ENCODE data around the gene BTBD16.

Gene BTBD16

GRCh38 chr10:122248356-122249302, 22.5 kb upstream of the BTBD16 start:
- no peak for DNase-seq

DNA sequence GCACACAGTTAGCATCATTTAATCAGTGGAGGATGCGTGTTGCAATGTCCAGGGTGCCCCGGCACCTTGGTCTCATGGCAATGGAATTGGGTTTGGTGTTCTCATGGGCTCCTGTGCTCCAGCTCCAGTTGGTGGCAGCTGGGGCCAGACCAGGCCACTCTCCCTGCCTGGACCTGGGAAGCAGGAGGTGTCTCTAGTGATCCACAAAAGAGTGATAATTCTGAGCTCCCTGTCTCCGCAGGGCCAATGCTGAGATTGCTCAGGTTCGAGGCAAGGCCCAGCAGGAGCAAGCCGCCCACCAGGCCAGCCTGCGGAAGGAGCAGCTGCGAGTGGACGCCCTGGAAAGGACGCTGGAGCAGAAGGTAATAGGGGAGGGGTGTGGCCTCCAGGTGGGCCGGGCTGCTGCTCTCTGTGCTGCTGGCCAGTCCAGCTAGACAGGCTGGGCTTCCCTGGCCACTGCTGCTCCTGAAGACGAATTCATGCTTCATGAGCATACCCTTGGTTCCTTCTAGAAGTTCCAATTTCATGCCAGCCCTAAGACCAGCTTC, 21.7 kb upstream of the BTBD16 start:
- DNase-seq, result no peak

GRCh38 chr10:122249991-122250750, 20.9 kb upstream of the BTBD16 start:
- no peak for DNase-seq

GRCh38 chr10:122251459-122252255, 19.4 kb upstream of the BTBD16 start:
- DNase-seq, result no peak

DNA sequence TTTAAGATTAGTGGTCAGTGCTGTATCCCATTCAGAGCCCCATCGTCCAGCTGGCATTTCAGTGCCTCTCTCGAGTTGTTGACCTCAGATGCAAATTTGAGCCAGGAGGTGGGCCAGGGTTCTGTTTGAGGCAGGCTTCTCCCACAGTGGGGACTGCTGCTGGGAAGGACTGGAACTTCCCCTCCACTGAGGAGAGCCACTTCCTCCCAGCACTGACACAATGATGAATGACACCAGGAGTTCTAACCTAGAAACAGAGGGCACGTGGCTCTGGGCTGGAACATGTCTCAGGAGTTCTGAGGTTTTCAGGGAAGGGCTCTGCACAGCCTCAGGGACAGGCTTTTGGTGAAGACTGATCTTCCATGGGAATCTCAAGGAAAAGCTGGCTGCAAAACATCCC, 18.3 kb upstream of the BTBD16 start:
- no peak for DNase-seq

DNA sequence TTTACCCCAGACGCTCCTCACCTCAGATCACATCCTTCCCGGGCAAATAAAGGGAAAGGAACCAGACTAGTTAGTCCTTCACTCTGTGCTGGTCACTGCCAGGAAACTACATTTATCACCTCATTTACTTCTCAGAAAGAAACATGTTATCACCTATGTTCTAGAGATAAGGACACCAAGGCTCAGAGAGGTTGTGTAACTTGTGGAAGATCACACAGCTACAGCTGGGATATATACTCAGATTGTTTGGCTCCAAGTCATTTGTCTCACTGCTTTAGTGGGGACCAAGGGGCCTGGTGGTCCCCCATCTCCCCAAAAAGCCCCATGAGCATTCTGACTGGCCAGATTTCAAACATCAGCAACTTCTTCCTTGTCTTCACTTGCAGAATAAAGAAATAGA, 17.5 kb upstream of the BTBD16 start:
- DNase-seq, result no peak

DNA sequence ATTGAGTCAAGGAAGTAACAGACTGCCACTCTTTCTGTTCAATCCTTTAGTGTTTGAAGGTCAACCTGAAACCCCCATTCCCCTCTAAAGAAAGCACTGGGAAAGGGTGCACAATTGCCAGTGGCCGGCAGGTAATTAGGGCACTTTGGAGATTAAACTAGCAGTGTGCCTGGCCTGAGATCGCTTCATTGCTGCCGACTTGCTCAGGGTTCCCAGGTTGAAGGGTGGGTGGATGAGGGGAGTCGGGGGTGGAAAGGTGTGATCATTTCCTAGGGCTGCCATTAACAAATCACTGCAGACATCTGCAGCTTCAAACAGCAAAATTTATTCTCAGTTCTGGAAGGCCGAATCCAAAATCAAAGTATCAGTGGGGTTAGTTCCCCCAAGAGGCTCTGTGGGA, 16.3 kb upstream of the BTBD16 start:
- DNase-seq, result no peak

GRCh38 chr10:122255509-122256301, 15.4 kb upstream of the BTBD16 start:
- no peak for DNase-seq

- no peak for DNase-seq
Observed at GRCh38 chr10:122257041-122257440, 14.1 kb upstream of the BTBD16 start.

- no peak for DNase-seq
Observed at GRCh38 chr10:122258136-122259074, 12.7 kb upstream of the BTBD16 start.

- DNase-seq, result no peak
Observed at GRCh38 chr10:122259075-122259466, 12.0 kb upstream of the BTBD16 start.

DNA sequence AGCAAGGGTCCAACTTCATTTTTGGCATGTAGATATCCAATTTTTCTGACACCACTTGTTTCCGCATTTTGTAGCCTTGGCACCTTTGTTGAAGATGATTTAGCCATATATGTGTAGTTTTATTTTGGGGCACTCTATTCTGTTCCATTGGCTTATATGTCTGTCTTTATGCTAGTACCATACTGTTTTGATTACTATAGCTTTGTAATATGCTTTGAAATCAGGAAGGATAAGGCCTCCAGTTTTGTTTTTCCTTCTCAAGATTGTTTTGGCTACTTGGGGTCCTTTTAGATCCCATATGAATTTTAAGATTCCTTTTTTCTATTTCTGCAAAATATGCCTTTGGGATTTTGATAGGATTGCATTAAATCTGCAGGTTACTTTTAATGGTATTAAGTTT, 9.5 kb upstream of the BTBD16 start:
- no peak for DNase-seq

DNA sequence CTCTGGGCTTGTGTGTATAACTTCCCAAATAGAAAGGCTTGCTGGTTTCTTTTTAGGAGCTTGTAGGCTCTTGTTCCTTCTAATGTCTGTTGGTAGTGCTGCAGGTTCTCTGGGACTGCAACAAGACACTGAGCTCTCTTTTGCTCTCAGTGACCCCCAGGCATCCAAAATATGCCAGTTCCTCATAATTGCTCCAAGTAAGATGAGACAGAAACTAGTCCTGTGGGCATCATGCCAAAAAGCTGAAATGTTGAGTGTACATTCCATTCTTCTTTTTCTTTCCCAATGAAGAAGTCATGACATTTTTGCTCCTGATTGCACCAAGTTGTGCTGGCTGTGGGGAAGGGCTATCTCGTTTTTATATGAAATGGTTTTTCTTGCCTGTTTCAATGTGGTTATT, 7.1 kb upstream of the BTBD16 start:
- DNase-seq, result no peak

DNA sequence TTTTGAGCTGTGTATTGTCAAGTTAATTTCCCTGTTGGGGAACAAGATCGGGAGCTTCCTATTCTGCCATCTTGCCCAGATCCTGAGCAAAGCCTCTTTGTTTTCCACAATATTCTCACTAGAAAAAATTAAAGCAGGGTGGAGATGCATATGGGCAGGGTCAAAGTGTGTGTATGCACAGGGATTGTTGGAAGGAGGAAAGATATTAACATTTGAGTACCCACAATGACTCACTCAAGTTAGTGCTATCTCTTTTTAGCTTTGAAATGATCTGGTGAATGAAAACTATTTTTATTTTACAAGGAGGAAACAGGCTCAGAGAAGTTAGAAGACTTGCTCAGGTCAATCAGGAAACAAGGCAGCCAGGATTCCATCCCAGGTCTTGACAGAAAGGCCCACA, 6.7 kb upstream of the BTBD16 start:
- no peak for DNase-seq

DNA sequence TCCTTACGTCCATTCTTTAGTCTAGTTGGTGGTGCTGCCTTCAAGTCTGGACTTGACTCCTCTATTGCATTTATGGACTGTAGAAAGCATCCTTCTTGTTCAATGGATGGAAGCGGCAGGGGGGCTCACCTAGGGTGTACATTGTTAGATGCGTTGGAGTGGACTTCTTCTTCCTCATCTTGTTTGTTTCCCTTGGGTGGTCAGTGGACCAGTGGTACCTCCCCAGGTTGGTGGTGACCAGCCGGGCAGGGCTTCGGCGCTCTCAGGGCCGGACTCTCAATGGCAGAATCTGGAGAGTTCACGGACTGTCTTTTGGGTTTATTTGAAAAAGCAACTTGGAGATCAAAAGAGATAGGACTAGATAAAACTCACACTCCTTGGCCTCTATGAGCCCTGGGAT, 6.2 kb upstream of the BTBD16 start:
- DNase-seq, result no peak

- no peak for DNase-seq
Observed at GRCh38 chr10:122265896-122266295, 5.2 kb upstream of the BTBD16 start.

DNA sequence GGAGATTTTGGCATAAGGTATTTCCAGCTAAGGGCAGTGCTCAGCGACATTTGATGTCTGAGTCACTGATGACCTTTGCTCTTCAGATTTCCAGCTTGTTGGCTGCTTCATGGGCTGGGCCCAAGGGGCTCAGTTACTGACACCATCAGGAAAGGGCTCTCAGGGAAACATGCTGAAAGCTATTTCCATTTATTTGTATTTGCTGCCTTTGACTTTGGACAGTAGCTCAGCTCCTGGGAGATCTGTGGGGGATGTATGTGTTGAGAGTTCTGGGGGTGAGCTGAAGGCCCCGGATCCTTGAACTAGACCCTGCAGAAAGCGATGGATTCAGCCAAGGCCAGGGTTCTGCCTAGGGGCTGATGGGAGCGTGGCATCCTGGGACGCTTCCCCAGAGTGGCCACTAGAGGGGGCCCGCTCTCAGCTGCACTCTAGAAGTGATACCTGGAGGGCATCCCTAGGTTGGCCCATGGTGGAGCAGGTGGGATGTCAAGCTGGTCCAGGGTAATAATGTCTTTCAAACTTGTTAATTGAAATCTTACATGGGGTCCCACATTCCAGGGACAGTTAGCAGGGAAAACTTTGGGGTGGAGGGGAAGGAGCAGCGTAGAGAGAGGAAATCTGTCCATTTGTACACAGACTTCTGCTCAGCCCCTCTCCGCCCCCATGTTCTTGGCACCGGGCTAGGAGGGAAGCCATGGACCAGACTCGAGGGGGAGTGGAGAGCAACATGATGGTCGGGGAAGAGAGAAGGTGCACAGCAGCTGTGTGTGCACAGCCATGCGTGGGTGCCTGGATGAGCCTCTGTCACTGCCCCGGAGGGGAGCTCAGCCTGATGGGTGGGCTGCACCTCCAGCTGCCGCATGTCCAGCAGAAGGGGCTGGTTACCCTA, 3.0 kb upstream of the BTBD16 start:
- DNase-seq, result peak; percentile 21

DNA sequence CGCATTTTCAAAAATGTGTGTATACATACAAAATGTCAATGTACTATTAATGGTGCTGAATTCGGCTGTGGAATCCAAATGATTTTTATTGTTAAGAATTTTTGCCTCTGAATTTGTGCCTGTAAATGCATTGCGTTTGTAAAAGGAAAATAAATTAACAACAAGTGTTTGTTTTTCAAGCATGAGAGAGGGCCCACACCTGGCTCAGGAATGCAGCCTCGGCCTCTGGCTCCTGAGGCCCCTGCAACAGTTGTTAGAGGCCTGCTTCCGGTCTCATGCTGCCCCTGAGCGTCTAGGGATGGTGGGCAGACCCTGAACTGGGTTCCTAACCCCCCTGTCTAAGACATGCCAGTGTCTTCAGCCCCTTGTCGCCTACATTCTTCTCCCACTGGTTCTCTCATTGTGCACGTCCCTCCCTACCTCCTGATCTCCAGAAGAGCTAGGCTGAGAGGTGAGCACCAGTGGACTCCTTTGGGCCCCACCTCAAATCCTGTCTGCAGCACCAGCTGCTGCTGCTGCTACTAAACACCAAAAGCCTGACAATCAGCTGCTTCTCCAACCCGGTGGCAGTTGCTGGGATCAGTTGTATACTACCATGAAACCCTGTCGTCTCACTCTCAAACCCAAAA, 1.9 kb upstream of the BTBD16 start:
- DNase-seq, result no peak

DNA sequence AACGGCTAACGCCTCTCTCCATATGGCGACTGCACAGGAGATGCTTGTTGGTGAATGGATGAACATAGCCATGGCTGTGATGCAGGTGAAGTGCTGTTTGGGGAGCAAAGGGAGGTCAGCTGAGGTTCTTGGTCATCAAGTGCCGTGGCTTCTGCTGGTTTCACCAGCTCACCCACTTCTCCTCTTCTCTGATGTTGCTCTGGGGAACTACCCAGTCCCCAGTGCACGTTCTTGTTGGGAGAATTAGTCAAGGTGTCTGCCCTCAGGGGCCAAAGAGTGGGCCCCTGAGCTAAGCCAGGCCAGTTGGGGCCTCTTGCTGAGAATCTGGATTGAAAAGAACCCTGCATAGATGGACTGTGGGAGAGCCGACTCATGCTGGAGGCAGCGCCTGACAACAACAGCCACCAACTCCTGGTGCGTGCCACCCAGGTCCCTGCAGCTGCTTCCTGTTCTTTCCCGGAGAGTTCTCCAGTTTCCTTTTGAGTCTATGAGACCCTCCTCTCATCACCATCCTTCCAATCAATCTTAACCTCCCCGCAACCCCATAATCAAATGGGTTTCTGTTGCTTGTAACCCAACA, 3.0 kb downstream of the BTBD16 start:
- DNase-seq, result no peak

Data from T-helper 9 cell (primary cell).